Measurements from ENCODE around the gene ZXDC.

DNA sequence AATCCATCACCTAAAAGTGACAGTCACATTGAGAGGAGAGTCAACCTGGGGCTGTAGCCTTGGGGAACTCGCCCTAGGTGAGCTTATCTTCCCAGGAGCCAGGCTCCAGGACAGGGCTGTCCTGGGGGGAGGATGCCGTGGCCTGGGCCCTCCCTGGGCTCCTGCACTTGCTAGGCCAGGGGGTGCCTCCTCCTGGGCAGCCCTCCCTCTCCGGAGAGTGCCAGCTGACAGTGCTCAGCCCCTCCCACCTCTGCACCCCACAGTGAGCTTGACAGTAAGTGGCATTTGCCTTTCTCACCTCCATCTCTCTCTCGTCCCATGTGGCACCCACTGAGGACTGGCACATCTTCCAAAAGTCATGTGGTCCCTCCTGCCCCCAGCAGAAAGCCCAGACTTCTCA, 22.8 kb upstream of the ZXDC start:
- TF ChIP-seq, protein P1, sequence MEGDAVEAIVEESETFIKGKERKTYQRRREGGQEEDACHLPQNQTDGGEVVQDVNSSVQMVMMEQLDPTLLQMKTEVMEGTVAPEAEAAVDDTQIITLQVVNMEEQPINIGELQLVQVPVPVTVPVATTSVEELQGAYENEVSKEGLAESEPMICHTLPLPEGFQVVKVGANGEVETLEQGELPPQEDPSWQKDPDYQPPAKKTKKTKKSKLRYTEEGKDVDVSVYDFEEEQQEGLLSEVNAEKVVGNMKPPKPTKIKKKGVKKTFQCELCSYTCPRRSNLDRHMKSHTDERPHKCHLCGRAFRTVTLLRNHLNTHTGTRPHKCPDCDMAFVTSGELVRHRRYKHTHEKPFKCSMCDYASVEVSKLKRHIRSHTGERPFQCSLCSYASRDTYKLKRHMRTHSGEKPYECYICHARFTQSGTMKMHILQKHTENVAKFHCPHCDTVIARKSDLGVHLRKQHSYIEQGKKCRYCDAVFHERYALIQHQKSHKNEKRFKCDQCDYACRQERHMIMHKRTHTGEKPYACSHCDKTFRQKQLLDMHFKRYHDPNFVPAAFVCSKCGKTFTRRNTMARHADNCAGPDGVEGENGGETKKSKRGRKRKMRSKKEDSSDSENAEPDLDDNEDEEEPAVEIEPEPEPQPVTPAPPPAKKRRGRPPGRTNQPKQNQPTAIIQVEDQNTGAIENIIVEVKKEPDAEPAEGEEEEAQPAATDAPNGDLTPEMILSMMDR (IDR thresholded peaks at IDR 0.05): no peak
- TF ChIP-seq POLR2A (IDR thresholded peaks at IDR 0.05): no peak

Measured in esophagus squamous epithelium (tissue), 4 donors.